NAMALWA (cell line): Measurements from ENCODE around the gene ASAP2.

ENCODE experiments used
- DNase-seq: peaks from one replicate; pipeline ENCODE4 v3.0.0-alpha.2; 2015; ENCODE audit warnings: low spot score

Gene ASAP2

GRCh38 chr2:9297156-9297555 is 90.5 kb downstream of the ASAP2 start:
- DNase-seq, result no peak

GRCh38 chr2:9297807-9298206 is 91.2 kb downstream of the ASAP2 start:
- DNase-seq, result no peak

- DNase-seq, result no peak
Observed at GRCh38 chr2:9298583-9298982, 92.0 kb downstream of the ASAP2 start.

- no peak for DNase-seq
Observed at GRCh38 chr2:9299161-9300100, 92.8 kb downstream of the ASAP2 start.

- DNase-seq, result no peak
Observed at GRCh38 chr2:9300214-9300613, 93.6 kb downstream of the ASAP2 start.

GRCh38 chr2:9300829-9301453 is 94.3 kb downstream of the ASAP2 start:
- DNase-seq, result no peak

GRCh38 chr2:9302755-9303154 is 96.1 kb downstream of the ASAP2 start:
- no peak for DNase-seq

GRCh38 chr2:9303528-9304225 is 97.1 kb downstream of the ASAP2 start:
- DNase-seq, result no peak

- no peak for DNase-seq
Observed at GRCh38 chr2:9306911-9307310, 100.3 kb downstream of the ASAP2 start.

GRCh38 chr2:9307535-9307934 is 100.9 kb downstream of the ASAP2 start:
- DNase-seq, result no peak

- no peak for DNase-seq
Observed at GRCh38 chr2:9308186-9308955, 101.8 kb downstream of the ASAP2 start.

GRCh38 chr2:9309147-9309546 is 102.5 kb downstream of the ASAP2 start:
- no peak for DNase-seq

- DNase-seq, result no peak
Observed at GRCh38 chr2:9310377-9310776, 103.8 kb downstream of the ASAP2 start.

- DNase-seq, result no peak
Observed at GRCh38 chr2:9310798-9311197, 104.2 kb downstream of the ASAP2 start.

- DNase-seq, result no peak
Observed at GRCh38 chr2:9311488-9311887, 104.9 kb downstream of the ASAP2 start.

GRCh38 chr2:9312591-9312990 is 106.0 kb downstream of the ASAP2 start:
- no peak for DNase-seq

GRCh38 chr2:9313443-9313842 is 106.8 kb downstream of the ASAP2 start:
- no peak for DNase-seq

GRCh38 chr2:9315280-9315847 is 108.8 kb downstream of the ASAP2 start:
- DNase-seq, result no peak

- DNase-seq, result no peak
Observed at GRCh38 chr2:9317559-9317958, 110.9 kb downstream of the ASAP2 start.

GRCh38 chr2:9318461-9319337 is 112.1 kb downstream of the ASAP2 start:
- no peak for DNase-seq

GRCh38 chr2:9319338-9319715 is 112.7 kb downstream of the ASAP2 start:
- DNase-seq, result no peak
